ENCODE measurements around the gene ID3.

Gene ID3

GRCh38 chr1:23568608-23569383 is 9.5 kb upstream of the ID3 start:
- DNase-seq (ENCODE audit: low read depth), result no peak
- no peak for TF ChIP-seq POLR2A (IDR thresholded peaks at IDR 0.05; ENCODE audit: extremely low read depth, insufficient read length)
- TF ChIP-seq MAX (IDR thresholded peaks at IDR 0.05; ENCODE audit: low read depth, low read length), result no peak
- TF ChIP-seq MYC (IDR thresholded peaks at IDR 0.05; ENCODE audit: low read depth, low read length), result no peak
- TF ChIP-seq CTCF (IDR thresholded peaks at IDR 0.05; ENCODE audit: low read depth, low read length), result no peak
- H3K4me3 ChIP-seq (ENCODE audit: low read depth, low read length), result no peak overlapping the region

- no peak for DNase-seq (ENCODE audit: low read depth)
- no peak overlapping the region for H3K4me3 ChIP-seq (ENCODE audit: low read depth, low read length)
- TF ChIP-seq MAX (IDR thresholded peaks at IDR 0.05; ENCODE audit: low read depth, low read length) (no peak), CTCF (IDR thresholded peaks at IDR 0.05; ENCODE audit: low read depth, low read length) (no peak)
These were observed 8.8 kb upstream of the ID3 start for GRCh38 chr1:23567996-23568607.

- H3K4me3 ChIP-seq (ENCODE audit: low read depth, low read length), result no peak overlapping the region
- no peak for DNase-seq (ENCODE audit: low read depth)
- TF ChIP-seq POLR2A (IDR thresholded peaks at IDR 0.05; ENCODE audit: extremely low read depth, insufficient read length) (no peak), CTCF (IDR thresholded peaks at IDR 0.05; ENCODE audit: low read depth, low read length) (no peak), MAX (IDR thresholded peaks at IDR 0.05; ENCODE audit: low read depth, low read length) (no peak), MYC (IDR thresholded peaks at IDR 0.05; ENCODE audit: low read depth, low read length) (no peak)
These were observed 8.3 kb upstream of the ID3 start for GRCh38 chr1:23567629-23567995.

GRCh38 chr1:23566304-23566703 is 7.0 kb upstream of the ID3 start:
- no peak for DNase-seq (ENCODE audit: low read depth)
- peak; percentile 14 for TF ChIP-seq CTCF (IDR thresholded peaks at IDR 0.05; ENCODE audit: low read depth, low read length)
- no peak for TF ChIP-seq MAX (IDR thresholded peaks at IDR 0.05; ENCODE audit: low read depth, low read length)
- no peak overlapping the region for H3K4me3 ChIP-seq (ENCODE audit: low read depth, low read length)

GRCh38 chr1:23565776-23566175 is 6.5 kb upstream of the ID3 start:
- no peak for TF ChIP-seq CTCF (IDR thresholded peaks at IDR 0.05; ENCODE audit: low read depth, low read length)
- TF ChIP-seq MAX (IDR thresholded peaks at IDR 0.05; ENCODE audit: low read depth, low read length), result no peak
- TF ChIP-seq MYC (IDR thresholded peaks at IDR 0.05; ENCODE audit: low read depth, low read length), result no peak
- TF ChIP-seq POLR2A (IDR thresholded peaks at IDR 0.05; ENCODE audit: extremely low read depth, insufficient read length), result no peak
- no peak for DNase-seq (ENCODE audit: low read depth)
- H3K4me3 ChIP-seq (ENCODE audit: low read depth, low read length), result no peak overlapping the region

Data from NB4 (cell line).